Spinal cord (tissue), 10 donors: ENCODE results near the gene PLCL1. TPM values are rescaled to one million over a fixed set of nuclear protein-coding genes. Genes with fewer than 3 reads are reported as not detected.

ENCODE experiments used
- DNase-seq, 6 donors: peaks; one replicate each; pipeline versions ENCODE4 v3.0.0 to v3.0.0-alpha.2; 2013 to 2015; ENCODE audit warnings: low spot score in 6 of 6, low read depth in 4 of 6
- H3K27ac ChIP-seq: one replicate; pipeline ENCODE4 v1.5.1; 2013; ENCODE audit warnings: low read depth, low read length, control low read depth
- H3K27me3 ChIP-seq: one replicate; pipeline ENCODE4 v1.6.1; 2013; ENCODE audit warnings: low read length; ENCODE audit not compliant: control insufficient read depth, insufficient read depth
- H3K36me3 ChIP-seq: one replicate; pipeline ENCODE4 v1.6.1; 2013; ENCODE audit warnings: low read length; ENCODE audit not compliant: control insufficient read depth, insufficient read depth
- H3K4me1 ChIP-seq: one replicate; pipeline ENCODE4 v1.6.1; 2013; ENCODE audit warnings: low read length; ENCODE audit not compliant: control insufficient read depth, insufficient read depth
- H3K4me3 ChIP-seq: one replicate; pipeline ENCODE4 v1.5.1; 2013; ENCODE audit warnings: low read depth, low read length, control low read depth
- H3K9me3 ChIP-seq: one replicate; pipeline ENCODE4 v1.6.1; 2013; ENCODE audit warnings: low read length; ENCODE audit not compliant: control insufficient read depth, insufficient read depth
- WGBS: methylation state at CpG from one replicate; pipeline ENCODE4 v1.1.5; 2013; ENCODE audit warnings: missing lambda C conversion rate; ENCODE audit not compliant: insufficient coverage; 5-methylcytosine and 5-hydroxymethylcytosine counted together
- polyA plus RNA-seq, 2 donors: library from polyadenylated mRNA; unstranded; fragments of 120-200 nt; gene quantifications; one replicate each; pipeline ENCODE4 v1.2.1, GENCODE V29; 2013; ENCODE audit not compliant: insufficient read length in 2 of 2
- total RNA-seq, 2 donors: library from RNA; depleted of rRNA in 1 of 2; stranded (reverse); fragments of 120-200 nt in 1 of 2; fragments of >200 nt in 1 of 2; gene quantifications; one replicate each; pipeline versions ENCODE4 v1.2.3 to v1.2.4, GENCODE V29; 2013 to 2014
- donor health status: healthy.

PLCL1 gene
- total and polyA plus RNA-seq, 4 donors: 9.5 to 22.0 (median 13.5) TPM

- Histone ChIP-seq H3K36me3 (no peaks in the 10 kb centered on the region), H3K9me3 (no peaks in the 10 kb centered on the region), H3K27me3 (no peaks in the 10 kb centered on the region), H3K4me1 (no peaks in the 10 kb centered on the region), H3K4me3 (no peak overlapping the region), H3K27ac (no peak overlapping the region)
- DNase-seq: no peak
- no CpG with 5 or more reads among the region's 1 CpG for WGBS
Measured at GRCh38 chr2:198098386-198098785, 294.0 kb downstream of the PLCL1 start.

- H3K27ac ChIP-seq: no peak overlapping the region
- DNase-seq: peak in 2 of 6 donors; percentile 14 to 33
Measured at GRCh38 chr2:198098918-198099317, 294.5 kb downstream of the PLCL1 start.

GRCh38 chr2:198100346-198100745 lies 296.0 kb downstream of the PLCL1 start:
- Histone ChIP-seq H3K27ac (no peak overlapping the region), H3K9me3 (no peaks in the 10 kb centered on the region), H3K4me1 (no peaks in the 10 kb centered on the region), H3K27me3 (no peaks in the 10 kb centered on the region), H3K36me3 (no peaks in the 10 kb centered on the region), H3K4me3 (no peak overlapping the region)
- no peak for DNase-seq
- no CpG with 5 or more reads among the region's 1 CpG for WGBS

More at GRCh38 chr2:198098918-198099317, 294.5 kb downstream of the PLCL1 start:
- Histone ChIP-seq H3K36me3 (no peaks in the 10 kb centered on the region), H3K4me3 (no peak overlapping the region), H3K9me3 (no peaks in the 10 kb centered on the region), H3K4me1 (no peaks in the 10 kb centered on the region), H3K27me3 (no peaks in the 10 kb centered on the region)
- WGBS: 20% methylated on average over 2 of the region's 6 CpGs

GRCh38 chr2:198101688-198102087 lies 297.3 kb downstream of the PLCL1 start:
- WGBS: 100% methylated on average over 1 of the region's 3 CpGs
- no peak overlapping the region for H3K27ac ChIP-seq
- DNase-seq: no peak
- no peaks in the 10 kb centered on the region for H3K27me3 ChIP-seq
- H3K4me1 ChIP-seq: no peaks in the 10 kb centered on the region
- H3K9me3 ChIP-seq: no peaks in the 10 kb centered on the region
- no peaks in the 10 kb centered on the region for H3K36me3 ChIP-seq
- H3K4me3 ChIP-seq: no peak overlapping the region

- no peaks in the 10 kb centered on the region for H3K27me3 ChIP-seq
- H3K27ac ChIP-seq: no peak overlapping the region
- WGBS: no CpG with 5 or more reads among the region's 3 CpGs
- H3K4me3 ChIP-seq: no peak overlapping the region
- no peaks in the 10 kb centered on the region for H3K4me1 ChIP-seq
- H3K9me3 ChIP-seq: no peaks in the 10 kb centered on the region
- DNase-seq: no peak
- no peaks in the 10 kb centered on the region for H3K36me3 ChIP-seq
Measured at GRCh38 chr2:198102120-198102519, 297.7 kb downstream of the PLCL1 start.

- Histone ChIP-seq H3K36me3 (no peaks in the 10 kb centered on the region), H3K27me3 (no peaks in the 10 kb centered on the region), H3K4me3 (no peak overlapping the region), H3K9me3 (no peaks in the 10 kb centered on the region), H3K27ac (no peak overlapping the region), H3K4me1 (no peaks in the 10 kb centered on the region)
- WGBS: no CpG with 5 or more reads among the region's 2 CpGs
- no peak for DNase-seq
Measured at GRCh38 chr2:198102856-198103255, 298.5 kb downstream of the PLCL1 start.

GRCh38 chr2:198106621-198107385 lies 302.4 kb downstream of the PLCL1 start:
- Histone ChIP-seq H3K27me3 (no peaks in the 10 kb centered on the region), H3K4me3 (no peak overlapping the region), H3K36me3 (no peaks in the 10 kb centered on the region), H3K4me1 (no peaks in the 10 kb centered on the region), H3K9me3 (no peaks in the 10 kb centered on the region), H3K27ac (no peak overlapping the region)
- WGBS: no CpG with 5 or more reads among the region's 5 CpGs
- no peak for DNase-seq

GRCh38 chr2:198113316-198113715 lies 308.9 kb downstream of the PLCL1 start:
- H3K27ac ChIP-seq: no peak overlapping the region
- 65% methylated on average over 2 of the region's 2 CpGs for WGBS
- no peak for DNase-seq

GRCh38 chr2:198114064-198114463 lies 309.7 kb downstream of the PLCL1 start:
- Histone ChIP-seq H3K36me3 (no peaks in the 10 kb centered on the region), H3K9me3 (no peaks in the 10 kb centered on the region), H3K27ac (no peak overlapping the region), H3K4me1 (no peaks in the 10 kb centered on the region), H3K27me3 (no peaks in the 10 kb centered on the region), H3K4me3 (no peak overlapping the region)
- DNase-seq: no peak
- WGBS: no CpG with 5 or more reads among the region's 1 CpG

More at GRCh38 chr2:198113316-198113715, 308.9 kb downstream of the PLCL1 start:
- no peak overlapping the region for H3K4me3 ChIP-seq
- H3K27me3 ChIP-seq: no peaks in the 10 kb centered on the region
- no peaks in the 10 kb centered on the region for H3K4me1 ChIP-seq
- H3K9me3 ChIP-seq: no peaks in the 10 kb centered on the region
- no peaks in the 10 kb centered on the region for H3K36me3 ChIP-seq

- Histone ChIP-seq H3K4me1 (no peaks in the 10 kb centered on the region), H3K27ac (no peak overlapping the region), H3K36me3 (no peaks in the 10 kb centered on the region), H3K4me3 (no peak overlapping the region), H3K9me3 (no peaks in the 10 kb centered on the region), H3K27me3 (no peaks in the 10 kb centered on the region)
- no peak for DNase-seq
Measured at GRCh38 chr2:198115201-198115600, 310.8 kb downstream of the PLCL1 start.
